ENCODE measurements around the gene BOC. TPM values are rescaled to one million over a fixed set of nuclear protein-coding genes. Genes with fewer than 3 reads are reported as not detected.
A peak's percentile ranks its signal among the peaks of the same experiment; 100 is the strongest.

The BOC gene
- total and polyA plus RNA-seq, 2 donors (not counting 1 experiment from before 2014, with no cell fraction given): 2.1 to 4.2 TPM

- no peak overlapping the region for H2AFZ ChIP-seq (ENCODE audit: low read length)
Measured at GRCh38 chr3:113247675-113248458, 36.5 kb downstream of the BOC start.

GRCh38 chr3:113249111-113249510, 37.8 kb downstream of the BOC start:
- Histone ChIP-seq H3K4me3 (replicated peaks in 1 of 4; ENCODE audit: control extremely low read depth in 1 of 4, insufficient read depth in 1 of 4, low read depth in 3 of 4, low read length in 4 of 4) (no peak overlapping the region), H3K36me3 (ENCODE audit: control insufficient read depth, insufficient read depth, low read length) (no peaks in the 10 kb centered on the region), H3K9me3 (ENCODE audit: control insufficient read depth, insufficient read depth, low read depth, low read length) (no peaks in the 10 kb centered on the region), H3K4me1 (ENCODE audit: control insufficient read depth, extremely low read depth, insufficient read depth, low read length) (peaks cover 7% of the 10 kb centered on the region), H3K27ac (ENCODE audit: insufficient read depth, low read length) (peak overlapping the region; percentile 49), H3K4me2 (ENCODE audit: extremely low read depth, insufficient read depth, low read length) (no peak overlapping the region), H3K27me3 (ENCODE audit: control insufficient read depth, insufficient read depth, low read length) (no peaks in the 10 kb centered on the region), H4K20me1 (ENCODE audit: control insufficient read depth, extremely low read depth, insufficient read depth, low read length) (no peaks in the 10 kb centered on the region), H3K79me2 (ENCODE audit: control insufficient read depth, insufficient read depth, low read length) (no peaks in the 10 kb centered on the region), H2AFZ (ENCODE audit: low read length) (no peak overlapping the region), H3K9ac (ENCODE audit: insufficient read depth, low read length) (no peak overlapping the region)
- TF ChIP-seq CTCF (conservative IDR thresholded peaks at IDR 0.05 in 1 of 2, IDR thresholded peaks at IDR 0.05 in 1 of 2; ENCODE audit: low read depth in 1 of 2, low read length in 2 of 2): no peak
- no peak for TF ChIP-seq EZH2 (IDR thresholded peaks at IDR 0.05; ENCODE audit: low read length, missing control alignments)
- DNase-seq (ENCODE audit: low read depth in 2 of 2): peak; percentile 47 to 94

More at GRCh38 chr3:113247675-113248458, 36.5 kb downstream of the BOC start:
- Histone ChIP-seq H3K9me3 (ENCODE audit: control insufficient read depth, insufficient read depth, low read depth, low read length) (no peaks in the 10 kb centered on the region), H3K79me2 (ENCODE audit: control insufficient read depth, insufficient read depth, low read length) (no peaks in the 10 kb centered on the region), H3K27ac (ENCODE audit: insufficient read depth, low read length) (peak overlapping the region; percentile 2), H3K4me3 (replicated peaks in 1 of 4; ENCODE audit: control extremely low read depth in 1 of 4, insufficient read depth in 1 of 4, low read depth in 3 of 4, low read length in 4 of 4) (no peak overlapping the region), H3K27me3 (ENCODE audit: control insufficient read depth, insufficient read depth, low read length) (no peaks in the 10 kb centered on the region), H4K20me1 (ENCODE audit: control insufficient read depth, extremely low read depth, insufficient read depth, low read length) (no peaks in the 10 kb centered on the region), H3K9ac (ENCODE audit: insufficient read depth, low read length) (no peak overlapping the region), H3K36me3 (ENCODE audit: control insufficient read depth, insufficient read depth, low read length) (no peaks in the 10 kb centered on the region), H3K4me1 (ENCODE audit: control insufficient read depth, extremely low read depth, insufficient read depth, low read length) (peaks cover 7% of the 10 kb centered on the region), H3K4me2 (ENCODE audit: extremely low read depth, insufficient read depth, low read length) (no peak overlapping the region)
- TF ChIP-seq CTCF (conservative IDR thresholded peaks at IDR 0.05 in 1 of 2, IDR thresholded peaks at IDR 0.05 in 1 of 2; ENCODE audit: low read depth in 1 of 2, low read length in 2 of 2): no peak
- no peak for TF ChIP-seq EZH2 (IDR thresholded peaks at IDR 0.05; ENCODE audit: low read length, missing control alignments)
- no peak for DNase-seq (ENCODE audit: low read depth in 2 of 2)

- Histone ChIP-seq H3K36me3 (ENCODE audit: control insufficient read depth, insufficient read depth, low read length) (no peaks in the 10 kb centered on the region), H3K79me2 (ENCODE audit: control insufficient read depth, insufficient read depth, low read length) (no peaks in the 10 kb centered on the region), H2AFZ (ENCODE audit: low read length) (no peak overlapping the region), H3K27me3 (ENCODE audit: control insufficient read depth, insufficient read depth, low read length) (no peaks in the 10 kb centered on the region), H3K4me3 (replicated peaks in 1 of 4; ENCODE audit: control extremely low read depth in 1 of 4, insufficient read depth in 1 of 4, low read depth in 3 of 4, low read length in 4 of 4) (no peak overlapping the region), H4K20me1 (ENCODE audit: control insufficient read depth, extremely low read depth, insufficient read depth, low read length) (no peaks in the 10 kb centered on the region), H3K9me3 (ENCODE audit: control insufficient read depth, insufficient read depth, low read depth, low read length) (no peaks in the 10 kb centered on the region), H3K4me1 (ENCODE audit: control insufficient read depth, extremely low read depth, insufficient read depth, low read length) (peaks cover 7% of the 10 kb centered on the region), H3K27ac (ENCODE audit: insufficient read depth, low read length) (no peak overlapping the region), H3K4me2 (ENCODE audit: extremely low read depth, insufficient read depth, low read length) (no peak overlapping the region), H3K9ac (ENCODE audit: insufficient read depth, low read length) (no peak overlapping the region)
- peak in 1 of 2 donors; percentile 75 for DNase-seq (ENCODE audit: low read depth in 2 of 2)
- no peak for TF ChIP-seq CTCF (conservative IDR thresholded peaks at IDR 0.05 in 1 of 2, IDR thresholded peaks at IDR 0.05 in 1 of 2; ENCODE audit: low read depth in 1 of 2, low read length in 2 of 2)
- TF ChIP-seq EZH2 (IDR thresholded peaks at IDR 0.05; ENCODE audit: low read length, missing control alignments): no peak
Measured at GRCh38 chr3:113249601-113250000, 38.2 kb downstream of the BOC start.

All from fibroblast of lung (primary cell).